ENCODE results near the gene YES1.

GRCh38 chr18:715626-716025 lies 96.4 kb downstream of the YES1 start:
- TF ChIP-seq CTCF (IDR thresholded peaks at IDR 0.05; ENCODE audit: low read depth, low read length) (no peak), EZH2phosphoT487 (IDR thresholded peaks at IDR 0.05; ENCODE audit: low read depth) (no peak)

Data from OCI-LY3 (cell line).